T-helper 17 cell (primary cell): ENCODE data around the gene PCNX1. TPM values are rescaled to one million over a fixed set of nuclear protein-coding genes. Genes with fewer than 3 reads are reported as not detected.

ENCODE experiments used
- ATAC-seq: fragments of 150-1000 bp; cut with Tn5 transposase; 2 replicates; pipeline ENCODE4 v1.10.0; 2021; ENCODE audit warnings: mild to moderate bottlenecking, moderate library complexity
- DNase-seq, 3 donors: peaks; one replicate each; pipeline versions ENCODE4 v3.0.0 to v3.0.0-alpha.2; 2020 to 2021
- H3K9me3 ChIP-seq: one replicate; pipeline ENCODE4 v1.7.0; 2013; ENCODE audit warnings: low read length, mild to moderate bottlenecking; ENCODE audit not compliant: control insufficient read depth, poor library complexity, severe bottlenecking
- H3K27ac Mint-ChIP-seq: one replicate; pipeline ENCODE4 v1.8.0; 2022; ENCODE audit warnings: mild to moderate bottlenecking, moderate library complexity, mixed read lengths
- H3K27me3 Mint-ChIP-seq: one replicate; pipeline ENCODE4 v1.8.0; 2022; ENCODE audit warnings: mixed read lengths
- H3K36me3 Mint-ChIP-seq: one replicate; pipeline ENCODE4 v1.8.0; 2022; ENCODE audit warnings: low read depth, mixed read lengths
- H3K4me1 Mint-ChIP-seq: one replicate; pipeline ENCODE4 v1.8.0; 2022; ENCODE audit warnings: mild to moderate bottlenecking, mixed read lengths
- H3K4me3 Mint-ChIP-seq: one replicate; pipeline ENCODE4 v1.8.0; 2022; ENCODE audit warnings: mild to moderate bottlenecking, moderate library complexity, mixed read lengths
- total RNA-seq, 4 donors: library from RNA in 2 of 4; stranded (reverse) in 2 of 4; gene quantifications; one replicate each; pipeline ENCODE4 v1.2.3 and lab custom pipeline; 2022 to 2026

Gene PCNX1
- total RNA-seq, 2 donors from 2014 or later, result 140 to 153 TPM

DNA sequence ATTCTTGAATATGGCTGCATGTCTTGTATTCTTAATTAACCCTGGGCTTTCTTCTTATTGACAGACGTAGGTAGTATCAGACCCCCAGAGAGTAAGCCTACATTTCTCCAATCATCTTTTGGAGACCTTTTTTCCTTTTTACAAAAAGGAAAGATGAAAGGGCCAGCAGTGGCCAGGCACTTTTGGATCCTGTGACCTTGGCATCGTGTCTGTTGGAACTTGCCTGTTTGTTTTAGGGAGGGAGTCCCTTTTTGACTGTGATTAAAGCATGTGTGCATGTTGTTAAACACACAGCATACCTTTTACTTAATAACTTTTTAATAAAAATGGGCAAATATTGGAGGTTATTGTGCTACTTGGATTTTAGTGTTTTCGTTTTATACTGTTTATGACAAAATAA lies 57.2 kb downstream of the PCNX1 start:
- no peak for ATAC-seq
- Mint-ChIP-seq H3K36me3 (peaks cover 2% of the 10 kb centered on the region), H3K27me3 (no peaks in the 10 kb centered on the region), H3K4me3 (no peak overlapping the region), H3K4me1 (peaks cover 43% of the 10 kb centered on the region), H3K27ac (peak overlapping the region; percentile 74)
- no peaks in the 10 kb centered on the region for H3K9me3 ChIP-seq
- no peak for DNase-seq

DNA sequence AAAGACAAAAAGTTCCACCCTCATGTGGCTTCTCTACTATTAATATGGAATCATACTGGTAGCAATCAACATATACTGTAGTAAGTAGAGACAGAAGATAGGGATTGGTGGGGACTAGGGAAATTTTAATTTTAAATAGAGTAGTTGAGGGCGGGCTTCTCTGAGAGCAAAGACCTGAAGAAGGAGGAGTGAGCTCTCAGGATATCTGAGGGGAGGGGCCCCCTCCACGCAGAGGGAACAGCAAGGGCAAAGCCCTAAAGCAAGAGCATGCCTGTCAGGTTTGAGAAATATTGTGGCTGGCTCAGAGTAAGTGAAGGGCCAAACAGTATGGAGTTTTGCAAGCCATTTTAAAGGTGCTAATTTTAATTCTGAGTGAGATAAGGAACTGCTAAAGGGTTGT lies 64.3 kb downstream of the PCNX1 start:
- Mint-ChIP-seq H3K36me3 (peaks cover 3% of the 10 kb centered on the region), H3K4me3 (no peak overlapping the region), H3K4me1 (peaks cover 38% of the 10 kb centered on the region), H3K27ac (peak overlapping the region; percentile 84), H3K27me3 (no peaks in the 10 kb centered on the region)
- peak; percentile 44 for ATAC-seq
- no peaks in the 10 kb centered on the region for H3K9me3 ChIP-seq
- DNase-seq, result no peak

- Mint-ChIP-seq H3K36me3 (peaks cover 7% of the 10 kb centered on the region), H3K27me3 (no peaks in the 10 kb centered on the region), H3K4me1 (peaks cover 43% of the 10 kb centered on the region), H3K27ac (peak overlapping the region; percentile 84), H3K4me3 (peak overlapping the region; percentile 36)
- ATAC-seq, result peak; percentile 86
- peak; percentile 66 to 82 (median 68) for DNase-seq
- no peaks in the 10 kb centered on the region for H3K9me3 ChIP-seq
Observed at GRCh38 chr14:70972107-70972976, 65.1 kb downstream of the PCNX1 start.

DNA sequence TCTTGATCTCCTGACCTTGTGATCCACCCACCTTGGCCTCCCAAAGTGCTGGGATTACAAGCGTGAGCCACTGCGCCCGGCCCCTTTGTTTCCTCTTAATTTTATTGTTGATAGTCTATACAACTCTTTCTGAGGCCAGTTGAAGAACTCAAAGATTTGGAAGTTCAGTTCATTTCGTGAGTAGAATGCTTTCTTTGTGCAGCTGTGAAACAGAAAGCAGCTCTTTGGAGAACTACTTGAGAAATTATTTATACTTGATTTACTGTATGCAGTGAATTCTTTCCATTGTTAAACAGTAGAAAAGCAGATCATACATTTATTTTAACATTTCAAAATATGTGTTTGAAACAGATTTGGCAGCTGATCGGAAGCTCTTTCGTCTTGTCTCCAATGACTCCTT lies 69.3 kb downstream of the PCNX1 start:
- peaks cover 10% of the 10 kb centered on the region for H3K36me3 Mint-ChIP-seq
- DNase-seq (no peak), ATAC-seq (no peak)
- H3K4me1 Mint-ChIP-seq, result peaks cover 48% of the 10 kb centered on the region
- H3K4me3 Mint-ChIP-seq, result no peak overlapping the region
- no peaks in the 10 kb centered on the region for H3K27me3 Mint-ChIP-seq
- H3K9me3 ChIP-seq, result no peaks in the 10 kb centered on the region
- H3K27ac Mint-ChIP-seq, result peak overlapping the region; percentile 41

GRCh38 chr14:70981000-70981952 lies 74.0 kb downstream of the PCNX1 start:
- peaks cover 34% of the 10 kb centered on the region for H3K4me1 Mint-ChIP-seq
- ATAC-seq (peak; percentile 71), DNase-seq (no peak)
- peak overlapping the region; percentile 64 for H3K4me3 Mint-ChIP-seq
- H3K36me3 Mint-ChIP-seq, result peaks cover 7% of the 10 kb centered on the region
- H3K27ac Mint-ChIP-seq, result peak overlapping the region; percentile 92
- H3K27me3 Mint-ChIP-seq, result no peaks in the 10 kb centered on the region
- H3K9me3 ChIP-seq, result no peaks in the 10 kb centered on the region

DNA sequence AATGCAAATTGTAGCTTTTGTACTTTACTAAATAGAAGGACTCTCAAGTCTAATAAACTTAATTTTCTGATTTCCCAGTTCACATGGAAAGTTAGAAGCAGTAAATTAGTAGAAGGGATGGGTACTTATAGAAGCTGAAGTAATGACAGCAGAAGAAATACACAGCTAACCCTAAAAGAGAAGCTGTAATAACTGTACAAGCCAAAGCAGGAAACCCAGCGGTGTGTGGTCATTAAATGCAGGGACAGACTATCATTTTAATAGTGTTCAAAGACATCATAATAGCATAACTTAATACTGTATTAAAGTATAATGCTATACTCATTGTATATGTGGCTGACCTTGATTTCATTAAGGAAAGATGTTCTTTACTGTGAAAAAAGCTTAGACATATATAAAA lies 74.9 kb downstream of the PCNX1 start:
- no peaks in the 10 kb centered on the region for H3K9me3 ChIP-seq
- peak overlapping the region; percentile 92 for H3K27ac Mint-ChIP-seq
- no peak for DNase-seq
- H3K4me1 Mint-ChIP-seq, result peaks cover 33% of the 10 kb centered on the region
- no peaks in the 10 kb centered on the region for H3K27me3 Mint-ChIP-seq
- no peak overlapping the region for H3K4me3 Mint-ChIP-seq
- no peak for ATAC-seq
- H3K36me3 Mint-ChIP-seq, result peaks cover 7% of the 10 kb centered on the region

GRCh38 chr14:70987041-70987440 lies 79.8 kb downstream of the PCNX1 start:
- Mint-ChIP-seq H3K27ac (no peak overlapping the region), H3K4me3 (peak overlapping the region; percentile 43), H3K36me3 (peaks cover 6% of the 10 kb centered on the region), H3K4me1 (peaks cover 25% of the 10 kb centered on the region), H3K27me3 (no peaks in the 10 kb centered on the region)
- DNase-seq, result no peak
- ATAC-seq, result no peak
- H3K9me3 ChIP-seq, result no peaks in the 10 kb centered on the region

DNA sequence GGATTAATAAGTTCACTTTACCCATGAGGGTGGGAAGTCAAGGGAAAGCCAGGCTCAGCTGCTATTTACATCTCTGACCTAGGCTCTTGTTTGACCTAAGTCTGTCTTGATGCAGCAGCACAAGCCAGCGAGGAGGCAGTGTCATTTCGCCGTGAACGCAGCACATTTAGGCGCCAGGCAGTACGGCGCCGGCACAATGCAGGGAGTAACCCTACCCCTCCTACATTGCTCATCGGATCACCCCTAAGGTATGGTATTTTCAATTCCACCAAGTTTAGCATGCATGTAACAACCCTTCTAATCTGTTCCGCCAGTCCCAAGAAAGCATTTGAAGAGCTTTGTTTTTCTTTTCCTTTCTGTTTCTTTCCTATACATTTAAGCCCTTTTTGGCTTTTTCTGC lies 81.2 kb downstream of the PCNX1 start:
- peak; percentile 87 for ATAC-seq
- peak overlapping the region; percentile 94 for H3K4me3 Mint-ChIP-seq
- peak in 1 of 3 donors; percentile 12 for DNase-seq
- no peaks in the 10 kb centered on the region for H3K9me3 ChIP-seq
- peak overlapping the region; percentile 95 for H3K27ac Mint-ChIP-seq
- H3K27me3 Mint-ChIP-seq, result no peaks in the 10 kb centered on the region
- H3K4me1 Mint-ChIP-seq, result peaks cover 22% of the 10 kb centered on the region
- H3K36me3 Mint-ChIP-seq, result peaks cover 6% of the 10 kb centered on the region

- Mint-ChIP-seq H3K27ac (no peak overlapping the region), H3K4me1 (peaks cover 15% of the 10 kb centered on the region)
Observed at GRCh38 chr14:70993931-70994330, 86.7 kb downstream of the PCNX1 start.

GRCh38 chr14:70995211-70995610 lies 88.0 kb downstream of the PCNX1 start:
- no peak for DNase-seq
- no peaks in the 10 kb centered on the region for H3K27me3 Mint-ChIP-seq
- H3K27ac Mint-ChIP-seq, result no peak overlapping the region
- peaks cover 3% of the 10 kb centered on the region for H3K36me3 Mint-ChIP-seq
- H3K4me3 Mint-ChIP-seq, result peak overlapping the region; percentile 13
- peaks cover 21% of the 10 kb centered on the region for H3K4me1 Mint-ChIP-seq
- no peak for ATAC-seq
- H3K9me3 ChIP-seq, result no peaks in the 10 kb centered on the region

More at GRCh38 chr14:70993931-70994330, 86.7 kb downstream of the PCNX1 start:
- no peaks in the 10 kb centered on the region for H3K27me3 Mint-ChIP-seq
- no peaks in the 10 kb centered on the region for H3K9me3 ChIP-seq
- H3K4me3 Mint-ChIP-seq, result no peak overlapping the region
- peaks cover 3% of the 10 kb centered on the region for H3K36me3 Mint-ChIP-seq
- ATAC-seq (no peak), DNase-seq (no peak)

DNA sequence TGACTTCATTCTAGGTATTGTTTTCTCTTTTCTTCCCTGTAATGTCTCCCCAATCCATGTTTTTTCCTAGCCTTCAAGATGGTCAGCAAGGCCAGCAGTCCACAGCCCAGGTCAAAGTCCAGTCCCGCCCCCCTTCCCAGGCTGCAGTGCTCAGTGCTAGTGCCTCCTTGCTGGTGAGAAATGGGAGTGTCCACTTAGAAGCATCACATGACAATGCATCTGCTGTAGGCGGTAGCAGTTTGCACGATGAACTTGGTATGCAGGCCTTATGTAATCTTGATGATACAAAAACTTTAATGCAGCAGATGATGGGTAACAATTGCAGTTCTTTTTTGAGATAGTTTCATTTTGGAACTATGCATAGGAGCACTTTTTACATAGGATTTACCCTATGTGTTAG lies 88.4 kb downstream of the PCNX1 start:
- H3K4me1 Mint-ChIP-seq, result peaks cover 21% of the 10 kb centered on the region
- H3K27ac Mint-ChIP-seq, result no peak overlapping the region
- H3K9me3 ChIP-seq, result no peaks in the 10 kb centered on the region
- peak overlapping the region; percentile 13 for H3K4me3 Mint-ChIP-seq
- H3K27me3 Mint-ChIP-seq, result no peaks in the 10 kb centered on the region
- DNase-seq (no peak), ATAC-seq (no peak)
- peaks cover 3% of the 10 kb centered on the region for H3K36me3 Mint-ChIP-seq

- ATAC-seq (peak; percentile 96), DNase-seq (no peak)
- Mint-ChIP-seq H3K4me1 (peaks cover 35% of the 10 kb centered on the region), H3K36me3 (peaks cover 6% of the 10 kb centered on the region), H3K4me3 (peak overlapping the region; percentile 68), H3K27ac (peak overlapping the region; percentile 92), H3K27me3 (no peaks in the 10 kb centered on the region)
- no peaks in the 10 kb centered on the region for H3K9me3 ChIP-seq
Observed at GRCh38 chr14:70999117-70999516, 91.9 kb downstream of the PCNX1 start.

- Mint-ChIP-seq H3K27me3 (no peaks in the 10 kb centered on the region), H3K36me3 (peaks cover 9% of the 10 kb centered on the region), H3K4me1 (peaks cover 39% of the 10 kb centered on the region), H3K27ac (peak overlapping the region; percentile 92), H3K4me3 (no peak overlapping the region)
- ATAC-seq (no peak), DNase-seq (no peak)
- H3K9me3 ChIP-seq, result no peaks in the 10 kb centered on the region
Observed at GRCh38 chr14:71000091-71000490, 92.8 kb downstream of the PCNX1 start.
